Measurements from ENCODE around the gene MUC20. TPM values are rescaled to one million over a fixed set of nuclear protein-coding genes. Genes with fewer than 3 reads are reported as not detected.

MUC20 gene
- total RNA-seq, 1 experiment from 2014 or later, result not detected

- in situ Hi-C loops (cut with HindIII; ENCODE audit: low pct_unique_long_range_greater_than_20kb, low sequenced_read_pairs), result no loop called here
- Histone ChIP-seq H3K27ac (ENCODE audit: low read length) (no peak overlapping the region), H3K4me3 (ENCODE audit: low read depth in 2 of 2, low read length in 2 of 2) (no peak overlapping the region), H3K36me3 (ENCODE audit: control insufficient read depth, insufficient read depth, low read length) (no peaks in the 10 kb centered on the region), H3K27me3 (ENCODE audit: control insufficient read depth, insufficient read depth, low read length) (0 out of 2 replicates have a peak, but pooled peaks cover 2% of the 10 kb centered on the region), H3K9me3 (ENCODE audit: control insufficient read depth, insufficient read depth, low read depth, low read length) (no peaks in the 10 kb centered on the region), H3K4me1 (ENCODE audit: control insufficient read depth, insufficient read depth, low read length) (no peaks in the 10 kb centered on the region; the same call in 1 of the 2 replicates)
- TF ChIP-seq CTCF (IDR thresholded peaks at IDR 0.05) (no peak), TCF7L2 (IDR thresholded peaks at IDR 0.05; ENCODE audit: low read depth, low read length) (no peak), SIN3A (IDR thresholded peaks at IDR 0.05; ENCODE audit: borderline replicate concordance, insufficient read depth, low read depth, low read length) (no peak), REST (IDR thresholded peaks at IDR 0.05; ENCODE audit: insufficient read depth in 1 of 2, low read depth in 2 of 2, low read length in 1 of 2) (no peak), POLR2AphosphoS5 (IDR thresholded peaks at IDR 0.05; ENCODE audit: low read depth, low read length) (no peak)
- POLR2A ChIA-PET, result no interaction called here
- ATAC-seq (no peak), DNase-seq (ENCODE audit: low read depth, low spot score) (no peak)
- intact Hi-C loops (cut with micrococcal nuclease; ENCODE audit: unreplicated experiment), result no loop called here
- no TSS peak for BruUV-seq (replicated peaks)
- CTCF ChIA-PET, result interaction anchor here (0.6 kb wide), 1 partner anchor 466 kb away, joined by 3 read pairs; no protein-coding TSS in a partner anchor
These were observed 40.9 kb downstream of the MUC20 start for GRCh38 chr3:195761567-195762248.

- Histone ChIP-seq H3K4me1 (ENCODE audit: control insufficient read depth, insufficient read depth, low read length) (no peaks in the 10 kb centered on the region; the same call in 1 of the 2 replicates), H3K36me3 (ENCODE audit: control insufficient read depth, insufficient read depth, low read length) (no peaks in the 10 kb centered on the region), H3K27me3 (ENCODE audit: control insufficient read depth, insufficient read depth, low read length) (no peaks in the 10 kb centered on the region), H3K4me3 (ENCODE audit: low read depth in 2 of 2, low read length in 2 of 2) (no peak overlapping the region), H3K9me3 (ENCODE audit: control insufficient read depth, insufficient read depth, low read depth, low read length) (no peaks in the 10 kb centered on the region), H3K27ac (ENCODE audit: low read length) (no peak overlapping the region)
- in situ Hi-C loops (cut with HindIII; ENCODE audit: low pct_unique_long_range_greater_than_20kb, low sequenced_read_pairs), result no loop called here
- BruUV-seq (replicated peaks), result no TSS peak
- DNase-seq (ENCODE audit: low read depth, low spot score) (no peak), ATAC-seq (no peak)
- POLR2A ChIA-PET, result no interaction called here
- intact Hi-C loops (cut with micrococcal nuclease; ENCODE audit: unreplicated experiment), result no loop called here
- CTCF ChIA-PET, result interaction anchor here (0.6 kb wide), 1 partner anchor 467 kb away, joined by 3 read pairs; no protein-coding TSS in a partner anchor
- TF ChIP-seq TCF7L2 (IDR thresholded peaks at IDR 0.05; ENCODE audit: low read depth, low read length) (no peak), SIN3A (IDR thresholded peaks at IDR 0.05; ENCODE audit: borderline replicate concordance, insufficient read depth, low read depth, low read length) (no peak), POLR2AphosphoS5 (IDR thresholded peaks at IDR 0.05; ENCODE audit: low read depth, low read length) (no peak), CTCF (IDR thresholded peaks at IDR 0.05) (no peak), REST (IDR thresholded peaks at IDR 0.05; ENCODE audit: insufficient read depth in 1 of 2, low read depth in 2 of 2, low read length in 1 of 2) (no peak)
These were observed 41.4 kb downstream of the MUC20 start for GRCh38 chr3:195762249-195762585.
